Measurements from ENCODE around the gene BRCA1. TPM values are rescaled to one million over a fixed set of nuclear protein-coding genes. Genes with fewer than 3 reads are reported as not detected.

BRCA1 gene
- total and polyA plus RNA-seq, 7 donors, result 0.60 to 10.2 (median 5.6) TPM

GRCh38 chr17:43024407-43025289 lies 100.5 kb downstream of the BRCA1 start, which contains the start of gene RND2:
Gene RND2 (plus strand): TSS chr17:43025231. CDS start chr17:43025348, 117 bp downstream.
- peaks cover 0 to 33% (median 23%) of the 10 kb centered on the region in 4 donors for H3K4me1 ChIP-seq
- peak; percentile 97 for DNase-seq
- 1% methylated on average over 61 of the region's 61 CpGs for WGBS, 2 donors
- no peaks in the 10 kb centered on the region for H3K27me3 ChIP-seq
- no peaks in the 10 kb centered on the region for H3K36me3 ChIP-seq
- H3K27ac ChIP-seq, result peak within 1 kb of the TSS; percentile 79 to 86 (median 81)
- peak within 1 kb of the TSS; percentile 37 to 63 (median 54) for H3K4me3 ChIP-seq
- H3K9me3 ChIP-seq, result no peaks in the 10 kb centered on the region
- intact Hi-C loops (cut with DNase I), result loop anchor here (1.0 to 5.0 kb wide), 5 partner anchors 58 to 293 kb away; partner anchors contain the start of genes BRCA1 and TMEM106A
- TF ChIP-seq EP300 (IDR thresholded peaks at IDR 0.05) (no peak), POLR2AphosphoS5 (IDR thresholded peaks at IDR 0.05) (peak; percentile 50 to 63 (median 60)), POLR2A (IDR thresholded peaks at IDR 0.05) (peak in 1 of 2 donors; percentile 7), CTCF (IDR thresholded peaks at IDR 0.05) (peak; percentile 58 to 86 (median 76))

DNA sequence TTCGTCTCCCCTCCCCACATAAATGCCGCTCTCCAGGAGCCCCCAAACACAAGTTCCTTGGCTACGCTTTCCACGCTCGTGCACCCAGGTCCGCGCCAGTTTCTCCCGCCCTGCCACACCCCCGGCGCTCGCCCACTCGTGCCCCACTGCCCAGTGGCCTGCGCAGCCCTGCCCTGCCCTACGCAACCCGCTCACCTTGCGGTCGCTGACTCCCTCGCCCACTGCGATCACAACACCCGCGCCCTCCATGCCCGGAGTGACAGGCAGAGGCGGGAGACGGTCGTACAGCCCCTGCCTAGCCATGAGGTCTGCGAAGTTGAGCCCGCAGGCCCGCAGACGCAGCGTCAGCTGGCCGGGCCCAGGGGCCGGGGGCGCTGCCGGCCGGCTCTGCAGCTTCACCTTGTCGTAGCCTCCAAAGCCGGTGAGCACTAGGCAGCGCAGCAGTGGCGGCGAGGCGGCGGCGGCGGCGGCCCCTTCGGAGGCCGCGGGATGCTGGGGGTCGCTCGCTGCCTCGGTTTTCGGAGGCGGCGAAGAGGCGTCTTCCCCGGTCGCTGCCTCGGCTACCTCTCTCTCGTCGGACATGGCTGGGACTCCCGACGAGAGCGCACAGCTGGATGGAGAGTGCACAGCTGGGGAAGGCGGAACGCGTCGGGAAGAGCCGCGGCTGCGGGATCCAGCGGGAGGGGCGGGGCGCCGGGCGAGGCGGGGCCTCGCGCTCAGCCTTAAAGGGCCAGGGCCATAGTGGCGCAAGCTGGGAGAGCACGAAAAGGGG lies 103.2 kb downstream of the BRCA1 start, which contains the start of gene VAT1:
Gene VAT1, minus strand, starts transcription at position 645 of the 772 bp plus-strand sequence. Its CDS starts 63 bp downstream, at position 582.
- 0 to 1% methylated on average over 80 of the region's 80 CpGs for WGBS, 2 donors
- H3K4me3 ChIP-seq, result peak within 1 kb of the TSS; percentile 77 to 97 (median 83)
- TF ChIP-seq CTCF (IDR thresholded peaks at IDR 0.05), result no peak
- no peak for TF ChIP-seq EP300 (IDR thresholded peaks at IDR 0.05)
- TF ChIP-seq POLR2AphosphoS5 (IDR thresholded peaks at IDR 0.05), result peak; percentile 83 to 87 (median 84)
- TF ChIP-seq POLR2A (IDR thresholded peaks at IDR 0.05), result peak in 1 of 2 donors; percentile 32
- H3K27me3 ChIP-seq, result no peaks in the 10 kb centered on the region
- peak; percentile 91 for DNase-seq
- H3K36me3 ChIP-seq, result peaks cover 0 to 14% (median 10%) of the 10 kb centered on the region in 4 donors
- H3K9me3 ChIP-seq, result no peaks in the 10 kb centered on the region
- intact Hi-C loops (cut with DNase I), result loop anchor here (5.0 kb wide), 2 partner anchors 190 to 295 kb away; partner anchors contain the start of gene TMEM106A
- peaks cover 0 to 50% (median 36%) of the 10 kb centered on the region in 4 donors for H3K4me1 ChIP-seq
- H3K27ac ChIP-seq, result peak within 1 kb of the TSS; percentile 81 to 95 (median 90)

DNA sequence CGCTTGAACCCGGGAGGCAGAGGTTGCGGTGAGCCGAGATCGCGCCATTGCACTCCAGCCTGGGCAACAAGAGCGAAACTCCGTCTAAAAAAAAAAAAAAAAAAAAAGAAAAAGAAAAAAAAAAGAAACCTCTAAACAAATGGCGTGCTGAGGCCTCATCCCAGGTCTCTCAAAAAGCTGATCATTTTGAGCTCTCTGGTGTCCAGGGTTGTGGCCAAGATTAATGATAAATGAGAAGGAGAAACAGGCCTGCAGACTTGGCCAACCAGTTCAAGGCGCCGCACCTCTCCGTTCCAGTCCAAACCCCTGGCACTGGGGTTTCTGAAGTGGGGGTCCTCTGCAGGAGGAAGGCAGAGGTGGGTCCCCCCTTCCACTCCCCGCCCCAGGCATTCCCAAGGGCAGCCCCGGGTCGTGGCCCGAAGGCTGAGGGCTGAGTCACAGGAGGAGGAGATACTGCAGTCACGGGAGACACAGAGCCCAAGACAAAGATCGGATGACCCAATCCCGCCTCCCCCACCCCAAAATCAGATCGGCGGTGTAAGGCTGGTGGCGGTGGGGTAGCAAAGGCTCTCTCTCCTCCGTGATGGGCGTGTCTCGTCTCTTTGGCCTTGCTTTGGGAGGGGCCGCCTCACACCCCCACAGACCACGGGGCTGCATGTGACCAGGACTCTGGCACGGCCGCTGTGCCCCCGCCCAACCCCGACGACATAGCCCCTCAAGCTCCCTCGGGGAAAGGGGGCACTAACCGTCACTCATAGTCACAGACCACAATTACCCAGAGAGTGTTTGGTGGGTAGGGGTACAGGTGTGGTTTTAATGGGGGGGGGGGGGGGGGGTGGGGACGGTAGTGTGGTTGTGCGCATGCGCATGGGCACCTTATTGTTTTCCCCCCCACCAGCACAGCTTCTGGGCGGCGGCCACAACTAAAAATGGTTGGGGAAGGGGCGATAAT lies 104.1 kb downstream of the BRCA1 start:
- TF ChIP-seq CTCF (IDR thresholded peaks at IDR 0.05), result no peak
- peak; percentile 55 to 69 (median 64) for TF ChIP-seq POLR2AphosphoS5 (IDR thresholded peaks at IDR 0.05)
- TF ChIP-seq EP300 (IDR thresholded peaks at IDR 0.05), result peak in 1 of 4 donors; percentile 14
- no peak for TF ChIP-seq POLR2A (IDR thresholded peaks at IDR 0.05)
- Histone ChIP-seq H3K27ac (peak overlapping the region; percentile 81 to 95 (median 90)), H3K4me3 (peak overlapping the region; percentile 77 to 97 (median 83)), H3K36me3 (peaks cover 0 to 23% (median 16%) of the 10 kb centered on the region in 4 donors), H3K4me1 (peaks cover 0 to 50% (median 38%) of the 10 kb centered on the region in 4 donors), H3K27me3 (no peaks in the 10 kb centered on the region), H3K9me3 (no peaks in the 10 kb centered on the region)
- WGBS, 2 donors, result 25 to 28% methylated on average over 38 of the region's 40 CpGs
- DNase-seq, result peak; percentile 93
- intact Hi-C loops (cut with DNase I), result loop anchor here (5.0 kb wide), 2 partner anchors 191 to 296 kb away; partner anchors contain the start of gene TMEM106A
